Small intestine (tissue), 7 donors: ENCODE data around the gene RBMS3. TPM values are rescaled to one million over a fixed set of nuclear protein-coding genes. Genes with fewer than 3 reads are reported as not detected.
A peak's percentile ranks its signal among the peaks of the same experiment; 100 is the strongest.
"Not testable (repeated sequence)": the region's sequence is repeated elsewhere in the genome, so short reads cannot be mapped to it uniquely, and the experiment has no call there.

Source experiments
- DNase-seq, 2 donors: peaks; one replicate each; pipeline versions ENCODE4 v3.0.0 to v3.0.0-alpha.2; 2013
- FAIRE-seq: peaks from 2 replicates; lab custom pipeline; 2012; peaks lifted over from hg19 to GRCh38; lab: Jason Lieb, UNC
- H3K27ac ChIP-seq, 3 donors: one replicate each; pipeline ENCODE4 v1.5.1; 2013; ENCODE audit warnings: low read length in 2 of 3, mild to moderate bottlenecking in 2 of 3, control low read depth in 1 of 3, inconsistent platforms in 1 of 3, low read depth in 1 of 3, moderate library complexity in 1 of 3
- H3K27me3 ChIP-seq, 3 donors: one replicate each; pipeline ENCODE4 v1.6.1; 2013; ENCODE audit warnings: low read length in 3 of 3, inconsistent platforms in 1 of 3; ENCODE audit not compliant: control insufficient read depth in 3 of 3, insufficient read depth in 3 of 3
- H3K36me3 ChIP-seq, 3 donors: one replicate each; pipeline ENCODE4 v1.6.1; 2013; ENCODE audit warnings: low read length in 3 of 3, inconsistent platforms in 1 of 3, low read depth in 1 of 3, mild to moderate bottlenecking in 1 of 3, moderate library complexity in 1 of 3; ENCODE audit not compliant: control insufficient read depth in 3 of 3, insufficient read depth in 2 of 3
- H3K4me1 ChIP-seq, 3 donors: one replicate each; pipeline ENCODE4 v1.6.1; 2013; ENCODE audit warnings: low read length in 2 of 3, inconsistent platforms in 1 of 3, low read depth in 1 of 3, mild to moderate bottlenecking in 1 of 3, moderate library complexity in 1 of 3; ENCODE audit not compliant: control insufficient read depth in 3 of 3, insufficient read depth in 2 of 3
- H3K4me3 ChIP-seq, 3 donors: one replicate each; pipeline ENCODE4 v1.5.1; 2013; ENCODE audit warnings: low read length in 3 of 3, control low read depth in 1 of 3, inconsistent platforms in 1 of 3, low read depth in 1 of 3, mild to moderate bottlenecking in 1 of 3, moderate library complexity in 1 of 3
- H3K9me3 ChIP-seq, 2 donors: one replicate each; pipeline ENCODE4 v1.6.1; 2013; ENCODE audit warnings: low read depth in 1 of 2, low read length in 1 of 2; ENCODE audit not compliant: control insufficient read depth in 2 of 2, insufficient read depth in 1 of 2
- WGBS, 3 donors: extraction: QIAGEN DNeasy Blood & Tissue Kit; methylation state at CpG; one replicate each; pipeline ENCODE4 v1.1.7; 2013; 5-methylcytosine and 5-hydroxymethylcytosine counted together
- polyA plus RNA-seq, 4 donors: library from polyadenylated mRNA; stranded (reverse) in 3 of 4; unstranded in 1 of 4; fragments of 200-250 nt in 3 of 4; fragments of 120-200 nt in 1 of 4; gene quantifications; one replicate each; pipeline versions ENCODE4 v1.2.1 to v1.2.3, GENCODE V29; 2013
- donor health status: healthy with polysubstance abuse.
- donor health status: control.
- donor health status: control.
- donor health status: Bipolar disorder and iron deficiency.
- donor health status: healthy.

RBMS3 gene
- polyA plus RNA-seq, 4 donors, result 0.81 to 6.4 (median 4.8) TPM; not detected in 1

DNA sequence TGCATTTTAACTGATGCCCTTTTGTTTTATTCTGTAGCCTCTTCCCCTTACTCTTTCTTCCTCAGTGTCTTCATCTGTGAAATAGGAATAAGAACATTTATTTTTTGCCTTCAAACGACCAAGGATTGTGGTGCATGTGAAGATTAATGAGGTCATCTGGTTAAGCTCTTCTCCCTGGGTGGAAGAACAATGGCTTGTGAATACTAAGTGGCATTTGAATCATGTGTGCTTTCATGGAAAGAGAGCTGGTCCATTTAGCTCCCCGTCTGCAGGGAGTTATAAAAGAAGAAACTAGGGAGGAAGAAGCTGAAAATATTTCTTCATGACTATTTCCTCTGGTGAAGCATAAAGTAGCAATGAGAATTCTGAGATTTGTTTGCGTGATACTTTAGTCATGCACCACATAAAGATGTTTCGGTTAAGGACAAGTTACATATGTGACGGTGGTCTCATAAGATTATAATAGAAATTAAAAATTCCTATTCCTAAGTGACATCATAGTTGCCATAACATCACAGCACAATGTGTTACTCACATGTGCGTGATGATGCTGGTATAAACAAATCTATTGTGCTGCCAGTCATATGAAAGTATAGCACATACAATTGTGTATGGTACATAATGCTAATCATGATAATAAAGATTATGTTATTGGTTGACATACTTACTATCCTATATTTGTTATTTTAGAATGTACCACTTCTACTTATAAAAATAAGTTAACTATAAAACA lies 374.3 kb downstream of the RBMS3 start:
- WGBS, 3 donors, result 71 to 74% (median 73%) methylated on average over 6 of the region's 6 CpGs

DNA sequence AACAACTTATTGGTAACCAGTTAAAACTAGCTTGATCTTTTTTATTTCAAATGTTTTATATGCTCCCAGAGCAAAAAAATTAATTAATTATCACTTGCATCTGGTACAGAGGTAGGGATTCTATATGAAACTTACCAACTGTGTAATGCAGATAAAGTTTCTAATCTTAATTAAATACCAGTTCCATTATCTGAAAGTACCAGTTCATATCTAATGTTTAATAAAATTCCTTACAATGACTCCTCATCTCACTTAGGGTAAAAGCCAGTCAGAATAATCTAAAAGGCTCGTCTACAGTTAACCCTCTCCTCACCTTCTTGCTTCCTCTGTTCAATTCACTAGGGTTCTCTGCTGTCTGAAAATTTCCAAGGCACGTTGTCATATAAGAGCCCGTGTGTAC lies 384.8 kb downstream of the RBMS3 start:
- no peaks in the 10 kb centered on the region for H3K4me1 ChIP-seq
- no peaks in the 10 kb centered on the region for H3K27me3 ChIP-seq
- 35 to 57% (median 35%) methylated on average over 3 of the region's 3 CpGs for WGBS, 3 donors
- H3K9me3 ChIP-seq, result no peaks in the 10 kb centered on the region
- H3K36me3 ChIP-seq, result no peaks in the 10 kb centered on the region
- H3K27ac ChIP-seq, result no peak overlapping the region
- FAIRE-seq (peak; percentile 44), DNase-seq (no peak)
- no peak overlapping the region for H3K4me3 ChIP-seq

More for the DNA sequence above, 374.3 kb downstream of the RBMS3 start:
- FAIRE-seq (no peak), DNase-seq (no peak)
- no peaks in the 10 kb centered on the region for H3K27me3 ChIP-seq
- H3K4me3 ChIP-seq, result no peak overlapping the region
- H3K9me3 ChIP-seq, result no peaks in the 10 kb centered on the region
- no peaks in the 10 kb centered on the region for H3K36me3 ChIP-seq
- no peaks in the 10 kb centered on the region for H3K4me1 ChIP-seq
- no peak overlapping the region for H3K27ac ChIP-seq

DNA sequence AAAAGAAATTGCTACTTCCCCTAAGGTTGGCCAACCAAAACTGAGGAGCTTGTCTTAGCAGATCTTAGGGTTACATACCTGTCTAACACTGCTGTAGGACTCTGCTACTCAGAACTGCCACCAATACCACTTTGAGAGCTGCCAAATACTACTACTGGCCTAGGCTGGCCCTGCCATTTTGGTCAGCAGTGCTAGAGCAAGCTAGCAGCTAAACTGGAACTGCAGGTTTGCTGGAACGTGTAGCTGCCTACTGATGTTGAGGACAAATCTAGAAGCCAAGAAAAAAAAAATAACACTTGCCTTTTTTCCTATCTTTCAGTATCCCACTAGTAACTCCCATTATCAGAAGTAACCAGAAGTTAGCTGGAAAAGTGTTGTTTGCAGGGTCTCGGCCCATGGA lies 387.4 kb downstream of the RBMS3 start:
- H3K4me3 ChIP-seq, result no peak overlapping the region
- no peak overlapping the region for H3K27ac ChIP-seq
- H3K27me3 ChIP-seq, result no peaks in the 10 kb centered on the region
- H3K36me3 ChIP-seq, result no peaks in the 10 kb centered on the region
- H3K4me1 ChIP-seq, result no peaks in the 10 kb centered on the region
- H3K9me3 ChIP-seq, result no peaks in the 10 kb centered on the region
- DNase-seq, result no peak
- 56 to 88% (median 61%) methylated on average over 2 of the region's 2 CpGs for WGBS, 3 donors
- no peak for FAIRE-seq

DNA sequence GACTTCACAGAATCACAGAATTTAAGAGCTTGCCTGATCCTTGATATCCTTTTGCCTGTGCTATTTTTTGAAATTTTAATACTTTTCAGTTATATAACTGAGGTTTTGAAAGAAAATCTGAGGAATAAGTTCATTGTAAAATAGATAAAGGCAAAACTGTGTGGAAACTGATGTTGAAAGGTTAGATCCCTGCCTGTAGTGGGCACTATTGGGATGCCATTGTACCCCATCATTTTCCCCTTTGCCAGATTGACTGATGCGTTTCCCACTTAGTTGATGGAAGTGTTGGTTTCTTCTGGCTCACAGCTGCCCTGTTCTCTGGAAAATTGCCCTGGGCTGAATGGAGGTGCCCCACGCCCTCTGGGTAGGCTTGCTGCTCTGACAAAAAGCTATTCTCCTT lies 387.9 kb downstream of the RBMS3 start:
- Histone ChIP-seq H3K4me3 (no peak overlapping the region), H3K4me1 (no peaks in the 10 kb centered on the region), H3K27me3 (no peaks in the 10 kb centered on the region), H3K27ac (no peak overlapping the region), H3K36me3 (no peaks in the 10 kb centered on the region), H3K9me3 (no peaks in the 10 kb centered on the region)
- no peak for FAIRE-seq
- WGBS, 3 donors, result 43 to 68% (median 57%) methylated on average over 2 of the region's 2 CpGs
- no peak for DNase-seq

DNA sequence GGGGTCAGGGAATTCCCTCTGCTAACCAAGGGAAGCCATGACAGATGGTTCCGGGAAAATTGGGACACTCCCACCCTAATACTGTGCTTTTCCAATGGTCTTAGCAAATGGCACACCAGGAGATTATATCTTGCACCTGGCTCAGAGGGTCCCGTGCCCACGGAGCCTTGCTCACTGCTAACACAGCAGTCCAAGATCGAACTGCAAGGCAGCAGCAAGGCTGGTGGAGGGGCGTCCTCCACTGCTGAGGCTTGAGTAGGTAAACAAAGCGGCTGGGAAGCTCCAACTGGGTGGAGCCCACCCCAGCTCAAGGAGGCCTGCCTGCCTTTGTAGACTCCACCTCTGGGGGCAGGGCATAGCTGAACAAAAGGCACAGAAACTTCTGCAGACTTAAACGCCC lies 389.6 kb downstream of the RBMS3 start:
- DNase-seq, H3K27ac ChIP-seq, FAIRE-seq, H3K27me3 ChIP-seq, H3K9me3 ChIP-seq, H3K36me3 ChIP-seq, H3K4me1 ChIP-seq, H3K4me3 ChIP-seq: not testable (repeated sequence)
- 82 to 91% (median 83%) methylated on average over 7 of the region's 7 CpGs for WGBS, 3 donors

DNA sequence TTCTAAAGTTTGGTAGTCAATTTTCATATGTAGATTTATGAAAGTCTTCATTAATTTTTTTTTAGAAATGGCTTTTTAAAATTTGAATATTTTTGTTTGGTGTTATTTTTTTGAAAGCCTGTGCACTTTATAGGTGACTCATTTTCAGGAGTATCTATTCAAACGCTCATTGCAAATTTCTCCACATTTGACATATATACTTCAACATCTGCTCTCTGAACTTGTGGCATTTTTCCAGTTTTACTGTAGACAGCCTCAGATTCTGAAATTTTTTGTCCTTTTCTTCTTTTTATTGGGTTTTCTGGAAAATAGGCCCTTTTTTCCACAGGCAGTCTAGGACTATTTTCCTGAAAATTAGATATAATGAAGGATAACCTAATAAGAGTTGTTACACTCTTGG lies 396.6 kb downstream of the RBMS3 start:
- Histone ChIP-seq H3K27me3 (no peaks in the 10 kb centered on the region), H3K9me3 (no peaks in the 10 kb centered on the region), H3K4me3 (no peak overlapping the region), H3K27ac (no peak overlapping the region), H3K4me1 (no peaks in the 10 kb centered on the region), H3K36me3 (no peaks in the 10 kb centered on the region)
- FAIRE-seq (no peak), DNase-seq (no peak)
- 81 to 88% (median 85%) methylated on average over 1 of the region's 1 CpG for WGBS, 3 donors

DNA sequence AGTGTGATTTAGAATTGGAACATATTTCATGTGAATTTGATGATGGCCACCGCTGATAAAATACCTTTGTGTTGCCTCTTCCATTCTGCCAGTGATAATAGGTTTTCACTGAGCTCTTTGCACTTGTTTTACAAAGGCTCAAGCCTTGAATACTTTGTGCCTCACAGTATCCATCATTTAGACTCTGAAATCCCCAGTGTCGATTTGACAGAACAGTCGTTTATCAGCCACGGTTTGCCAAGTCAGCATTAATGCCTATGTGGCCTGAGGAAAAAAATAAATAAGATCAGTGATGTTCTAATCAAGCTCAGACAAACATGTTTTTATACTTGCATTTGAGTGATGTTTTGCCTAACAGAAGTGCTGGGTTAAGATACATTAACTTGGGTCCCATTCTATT lies 399.1 kb downstream of the RBMS3 start:
- WGBS, 3 donors, result 62 to 65% (median 64%) methylated on average over 4 of the region's 4 CpGs
- H3K4me1 ChIP-seq, result no peaks in the 10 kb centered on the region
- H3K4me3 ChIP-seq, result no peak overlapping the region
- FAIRE-seq (no peak), DNase-seq (no peak)
- H3K9me3 ChIP-seq, result no peaks in the 10 kb centered on the region
- no peak overlapping the region for H3K27ac ChIP-seq
- H3K36me3 ChIP-seq, result no peaks in the 10 kb centered on the region
- no peaks in the 10 kb centered on the region for H3K27me3 ChIP-seq

DNA sequence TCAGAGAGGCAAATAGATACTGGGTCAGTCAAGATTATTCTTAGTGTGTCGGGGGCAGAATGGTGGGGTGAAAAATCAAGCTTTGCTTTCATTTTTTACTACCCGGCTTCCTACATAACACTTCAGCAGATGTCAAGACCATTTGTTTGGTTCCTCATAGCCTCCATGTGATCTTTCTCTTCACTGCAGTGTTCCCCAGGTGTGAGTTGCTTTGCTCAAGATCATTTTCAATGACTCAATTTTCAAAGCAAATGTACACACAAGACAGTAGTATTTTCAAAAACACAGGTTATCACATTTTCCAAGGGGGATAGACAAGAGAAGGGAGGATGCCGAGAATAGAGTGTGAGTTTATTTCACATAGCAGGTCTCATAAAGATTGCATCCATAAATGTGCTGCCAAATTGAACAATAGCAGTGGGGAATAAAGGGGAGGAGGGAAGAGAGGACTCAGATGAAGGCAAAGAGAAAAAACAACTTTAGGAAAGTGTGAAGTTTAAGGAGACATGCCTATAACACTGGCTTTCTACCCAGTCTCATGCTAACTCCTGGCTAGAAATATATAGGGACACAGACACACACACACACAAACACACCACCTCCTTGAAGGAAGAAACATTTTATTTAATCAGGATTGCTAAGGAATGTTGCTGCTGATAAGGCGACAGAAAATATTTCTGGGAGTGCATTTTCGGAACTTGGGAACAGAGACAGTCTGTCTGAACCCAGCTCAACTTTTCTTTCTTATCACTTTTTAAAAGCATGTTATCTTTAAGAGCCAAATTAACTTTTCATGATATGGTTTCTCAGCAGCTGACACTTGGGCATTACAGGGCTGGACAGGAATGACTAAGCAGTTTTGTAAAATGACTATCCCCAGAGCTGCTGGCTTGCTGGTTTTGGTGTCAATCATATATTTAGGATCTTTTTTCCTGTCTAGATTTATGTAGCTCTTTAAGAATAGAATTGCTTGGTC lies 402.4 kb downstream of the RBMS3 start:
- no peaks in the 10 kb centered on the region for H3K4me1 ChIP-seq
- no peak overlapping the region for H3K27ac ChIP-seq
- 27 to 56% (median 38%) methylated on average over 5 of the region's 5 CpGs for WGBS, 3 donors
- no peak for DNase-seq
- no peaks in the 10 kb centered on the region for H3K27me3 ChIP-seq
- no peak overlapping the region for H3K4me3 ChIP-seq
- no peaks in the 10 kb centered on the region for H3K9me3 ChIP-seq
- FAIRE-seq, result no peak
- no peaks in the 10 kb centered on the region for H3K36me3 ChIP-seq
